Kidney glomerular epithelial cell (primary cell): ENCODE data around the gene MTPN.

ENCODE experiments used
- DNase-seq: peaks from one replicate; lab custom pipeline; 2025; lab: John Stamatoyannopoulos, UW

MTPN gene

DNA sequence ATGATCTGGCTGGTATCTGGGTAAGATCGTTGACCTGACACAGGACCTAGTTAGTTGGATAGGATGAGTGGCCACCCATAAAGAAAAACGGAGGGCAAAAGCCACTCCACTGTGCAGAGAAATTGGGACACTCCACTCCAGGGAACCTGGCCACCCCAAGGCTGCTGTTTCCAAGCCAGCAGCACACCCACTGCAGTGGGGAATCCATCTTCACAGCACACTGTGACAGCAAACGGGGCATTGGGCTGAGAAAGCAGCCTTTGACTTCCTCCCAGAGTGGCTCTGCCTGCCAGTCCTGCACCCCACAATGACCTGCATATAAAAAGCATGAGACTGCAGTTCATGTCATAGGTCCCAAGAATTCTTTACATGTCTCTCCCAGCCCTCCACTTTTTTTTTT, 52.9 kb downstream of the MTPN start:
- DNase-seq: no peak

- no peak for DNase-seq
Measured at GRCh38 chr7:135922263-135922662, 54.9 kb downstream of the MTPN start.

DNA sequence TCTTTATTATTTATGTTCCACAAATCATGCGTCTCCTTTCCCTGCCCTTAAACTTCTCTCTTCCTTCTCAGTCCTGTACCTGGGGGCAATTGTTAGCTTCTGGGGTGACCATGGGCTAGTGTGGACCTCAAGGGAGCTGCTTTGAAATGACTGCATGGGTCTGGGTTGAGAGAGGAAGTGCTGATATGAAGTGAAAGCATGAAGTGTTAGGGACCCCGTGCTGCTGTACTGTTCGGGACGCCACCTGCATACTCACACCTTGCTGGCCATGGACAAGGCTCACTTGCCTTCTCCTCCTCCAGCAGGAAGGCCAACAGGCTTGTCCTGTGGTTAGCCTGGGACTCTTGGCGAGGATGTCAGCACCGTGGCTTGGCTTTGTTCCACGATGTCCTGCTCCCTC, 56.7 kb downstream of the MTPN start:
- DNase-seq: no peak

DNA sequence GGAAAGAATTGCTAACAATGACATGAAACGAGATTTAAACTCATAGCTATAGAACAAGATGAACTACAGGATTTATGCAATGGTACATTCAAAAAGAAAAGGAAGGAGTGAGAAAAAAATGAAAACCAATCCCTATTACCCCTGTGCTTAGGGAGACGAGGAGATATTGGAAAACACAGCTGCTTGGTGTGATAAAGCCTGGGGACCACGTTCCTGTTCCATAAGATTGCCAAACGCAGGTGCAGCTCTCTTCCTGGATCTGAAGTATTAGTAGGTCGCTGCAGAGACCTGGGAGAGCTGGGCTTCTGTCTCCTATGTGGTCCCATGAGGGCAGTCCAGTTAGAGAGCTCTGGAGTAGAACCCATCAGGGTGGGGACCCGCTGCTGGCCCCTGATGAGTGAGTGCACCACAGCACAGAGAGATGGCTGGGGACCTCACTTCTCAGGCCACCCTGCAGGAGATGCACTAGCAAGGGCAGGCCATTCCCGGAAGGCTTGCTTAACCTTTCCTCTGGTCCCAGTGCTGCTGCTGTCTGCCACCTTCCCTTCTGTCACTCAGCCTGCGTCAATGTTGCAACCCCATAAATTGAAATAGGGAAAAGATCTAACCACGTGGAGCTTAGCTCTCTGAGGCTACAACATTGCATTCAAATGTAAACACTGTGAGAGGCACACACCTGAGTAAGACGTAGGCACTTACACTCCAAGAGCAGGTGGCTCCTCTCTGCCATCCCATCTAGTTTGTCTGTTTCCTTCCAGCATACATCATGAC, 57.9 kb downstream of the MTPN start:
- no peak for DNase-seq

- DNase-seq: no peak
Measured at GRCh38 chr7:135918134-135918533, 59.0 kb downstream of the MTPN start.

- DNase-seq: no peak
Measured at GRCh38 chr7:135917721-135918120, 59.4 kb downstream of the MTPN start.

DNA sequence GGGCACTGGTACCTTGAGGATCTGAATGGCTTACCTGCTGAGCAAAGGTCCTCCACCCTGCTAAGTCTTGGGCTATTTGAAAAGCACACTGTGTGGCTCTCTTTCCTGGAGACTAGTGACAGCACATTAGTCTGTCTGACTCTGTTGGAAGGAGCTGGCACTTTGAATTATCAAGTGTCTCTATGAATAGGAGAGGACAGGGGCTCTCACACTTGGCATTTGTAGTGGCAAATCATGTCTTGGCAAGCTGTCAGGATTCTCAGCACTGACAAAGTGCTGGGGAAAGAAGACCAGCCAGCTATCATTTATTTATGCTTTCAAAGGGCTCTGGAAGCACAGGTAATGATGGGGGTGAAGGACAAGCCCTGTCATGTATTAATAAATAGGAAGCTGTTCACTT, 62.8 kb downstream of the MTPN start:
- no peak for DNase-seq

DNA sequence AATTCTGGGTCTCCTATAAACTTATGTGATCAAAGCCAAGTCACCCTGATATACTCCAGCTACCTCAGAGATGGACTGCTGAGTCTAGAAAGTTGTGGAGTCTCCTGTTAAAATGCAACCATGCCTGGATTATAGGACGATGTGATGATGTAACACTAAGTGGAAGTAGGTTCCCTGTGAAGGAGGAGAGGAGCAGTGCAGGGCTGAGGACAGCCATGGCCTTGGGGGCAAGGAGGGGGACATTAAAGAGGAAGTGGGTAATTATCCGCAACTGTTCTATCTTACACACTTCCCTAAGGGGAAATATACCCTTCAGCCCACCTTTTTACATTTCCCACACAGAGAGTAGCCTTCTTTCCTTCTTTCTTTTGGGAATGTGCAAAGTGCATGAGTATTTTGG, 63.8 kb downstream of the MTPN start:
- no peak for DNase-seq

DNA sequence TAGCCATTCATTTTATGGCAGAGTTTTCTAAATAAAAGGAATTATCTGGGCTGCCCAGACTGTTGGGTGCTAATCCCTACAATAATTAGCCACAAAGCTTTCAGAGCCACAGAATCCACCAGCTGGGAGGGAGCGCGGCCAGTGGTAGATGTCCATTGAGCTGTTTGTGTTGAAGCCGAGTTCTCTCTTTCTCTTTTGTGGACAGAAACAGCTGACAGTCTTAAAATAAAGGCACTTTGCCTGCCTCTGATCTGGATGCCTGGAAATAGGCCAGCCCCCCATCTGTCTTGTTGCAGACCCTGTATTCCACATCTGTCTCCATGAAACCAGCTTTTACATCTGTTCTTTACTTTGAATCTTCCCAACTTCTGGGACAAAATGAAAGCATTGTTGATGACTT, 66.1 kb downstream of the MTPN start:
- no peak for DNase-seq

DNA sequence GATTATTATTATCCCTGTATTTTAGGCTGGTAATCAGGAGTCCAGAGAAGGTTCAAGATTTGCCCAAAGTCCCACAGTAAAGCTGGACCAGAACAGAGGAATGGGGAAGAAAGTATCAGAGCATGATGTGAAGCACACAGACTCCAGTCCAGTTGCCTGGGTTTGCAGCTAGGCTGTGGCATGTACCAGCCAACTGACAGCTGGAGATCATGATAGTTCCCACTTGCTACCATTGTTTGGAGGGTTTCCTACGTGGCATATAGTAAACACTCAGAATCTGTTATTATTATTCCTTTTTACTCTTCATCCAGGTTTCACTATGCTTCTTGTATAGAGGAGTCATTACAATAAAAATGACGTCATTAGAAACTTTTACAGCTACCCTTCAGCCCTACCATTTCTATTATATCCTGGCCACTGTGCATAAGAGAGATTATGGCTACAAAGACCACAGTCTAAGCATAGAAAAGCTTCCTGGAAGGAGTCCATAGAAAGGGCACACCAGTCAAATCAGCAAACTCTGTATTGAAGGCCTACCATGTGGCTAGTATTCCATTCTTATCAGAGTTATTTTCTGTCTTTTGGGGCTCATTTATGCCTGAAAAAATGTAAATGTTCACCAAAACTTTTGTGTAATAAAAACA, 66.6 kb downstream of the MTPN start:
- no peak for DNase-seq

- no peak for DNase-seq
Measured at GRCh38 chr7:135905858-135906257, 71.3 kb downstream of the MTPN start.

GRCh38 chr7:135905355-135905754, 71.8 kb downstream of the MTPN start:
- no peak for DNase-seq

DNA sequence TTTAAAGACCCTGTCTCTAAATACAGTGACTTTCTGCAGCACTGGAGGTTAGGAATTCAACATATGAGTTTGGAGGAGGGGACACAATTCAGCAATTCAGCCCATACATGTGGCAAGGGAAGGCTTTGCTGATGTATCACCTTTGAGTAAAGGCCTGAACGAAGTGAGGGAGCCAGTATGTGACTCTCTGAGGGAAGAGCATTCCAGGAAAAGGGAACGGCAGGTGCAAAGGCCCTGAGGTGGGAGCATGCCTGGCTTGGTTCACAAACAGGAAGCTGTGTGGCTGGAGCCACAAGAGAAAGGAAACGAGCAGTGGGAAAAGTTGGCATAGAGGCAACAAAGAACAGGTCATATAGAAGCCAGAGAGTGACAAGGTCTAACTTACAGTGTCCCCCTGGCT, 72.9 kb downstream of the MTPN start:
- DNase-seq: no peak

DNA sequence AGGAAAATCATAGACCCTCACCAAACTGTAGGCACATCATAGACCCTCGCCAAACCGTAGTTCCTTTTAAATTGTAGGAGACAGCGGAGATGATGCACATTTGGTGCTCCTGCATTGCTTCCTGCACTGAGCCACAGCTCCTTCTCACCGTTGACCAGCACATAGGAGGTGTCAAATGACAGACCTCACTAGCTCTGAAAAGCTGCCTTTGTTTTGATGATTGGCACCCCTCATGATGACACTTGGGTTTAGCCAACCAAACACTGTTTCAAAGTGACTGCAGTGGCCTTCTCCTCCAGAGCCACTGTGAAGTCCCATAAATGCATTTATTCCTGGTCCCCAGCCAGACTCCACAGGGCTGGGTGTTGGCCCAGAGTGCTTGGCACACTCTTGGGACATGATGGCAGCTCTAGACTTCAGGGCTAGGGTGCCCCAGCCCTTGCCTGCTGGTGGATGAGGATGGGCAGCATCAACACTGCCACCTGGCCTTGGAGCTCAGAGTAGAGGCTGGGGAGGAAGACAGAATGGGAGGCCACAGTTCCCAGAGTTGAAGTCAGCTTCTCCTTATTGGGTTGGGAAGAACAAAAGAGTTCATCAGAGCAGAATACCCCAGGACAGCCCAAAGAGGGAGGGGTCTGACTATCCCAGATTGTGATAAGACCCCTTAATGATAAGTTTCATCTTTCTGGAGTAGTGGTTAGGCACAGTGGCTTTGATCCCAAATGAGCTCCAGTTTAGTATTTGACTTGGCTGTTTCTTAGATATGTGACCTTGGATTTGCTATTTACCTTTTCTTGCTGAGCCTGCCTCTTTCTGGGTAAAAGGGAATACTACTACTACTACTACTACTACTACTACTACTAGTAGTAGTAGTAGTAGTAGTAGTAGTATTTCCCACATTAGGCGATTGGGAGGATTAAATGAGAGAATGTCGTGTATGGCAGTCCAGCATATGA, 75.3 kb downstream of the MTPN start:
- DNase-seq: no peak

- DNase-seq: no peak
Measured at GRCh38 chr7:135900065-135900546, 77.1 kb downstream of the MTPN start.

GRCh38 chr7:135899458-135900064, 77.6 kb downstream of the MTPN start:
- DNase-seq: no peak

GRCh38 chr7:135898226-135898625, 78.9 kb downstream of the MTPN start:
- DNase-seq: no peak

DNA sequence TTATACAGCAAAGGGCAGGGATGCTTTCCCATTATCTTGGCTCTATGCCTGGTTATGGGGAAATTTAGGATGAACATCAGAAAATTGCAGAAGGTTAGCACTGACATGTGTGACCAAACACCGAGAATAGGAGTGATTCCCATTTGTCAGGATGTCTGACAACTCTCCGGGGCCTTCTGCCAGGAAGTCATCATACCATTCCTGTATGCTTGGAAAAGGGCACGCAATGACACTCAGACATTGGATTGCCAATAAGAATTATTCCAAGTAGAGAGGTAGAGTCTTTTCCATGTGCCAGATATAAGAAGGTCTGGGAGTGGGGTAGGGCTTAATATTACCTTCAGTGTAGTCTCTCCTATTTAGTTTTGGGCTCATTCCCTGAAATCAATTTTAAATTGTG, 82.3 kb downstream of the MTPN start:
- DNase-seq: no peak

DNA sequence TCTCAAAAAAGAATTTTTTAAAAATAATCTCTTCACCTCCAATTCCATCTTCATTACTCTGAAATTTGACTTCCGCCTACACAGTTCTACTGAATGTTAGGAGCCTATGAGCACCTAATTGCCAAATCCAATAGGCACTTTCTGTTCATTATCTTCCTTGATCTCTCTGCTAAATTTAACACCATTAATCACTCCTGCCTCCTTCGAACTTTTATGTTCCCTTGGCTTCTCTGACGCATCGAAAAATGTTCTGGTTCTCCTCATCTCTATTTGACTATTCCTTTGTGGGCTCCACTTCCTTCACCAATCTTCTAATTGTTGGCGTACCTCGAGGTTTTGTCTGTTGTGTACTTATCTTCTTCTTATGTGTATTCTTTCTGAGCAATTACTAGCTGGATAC, 87.3 kb downstream of the MTPN start:
- no peak for DNase-seq

- DNase-seq: no peak
Measured at GRCh38 chr7:135888740-135889139, 88.4 kb downstream of the MTPN start.

GRCh38 chr7:135886345-135887132, 90.6 kb downstream of the MTPN start:
- no peak for DNase-seq
